ENCODE data around the gene GP1BA.

- TF ChIP-seq CTCF (IDR thresholded peaks at IDR 0.05), result no peak; the same call in 1 of the 2 replicates
- no peak for TF ChIP-seq REST (IDR thresholded peaks at IDR 0.05; ENCODE audit: insufficient read depth in 1 of 2, low read depth in 2 of 2, low read length in 1 of 2)
- TF ChIP-seq POLR2AphosphoS5 (IDR thresholded peaks at IDR 0.05; ENCODE audit: low read depth, low read length), result no peak
These were observed 2.3 kb downstream of the GP1BA start for GRCh38 chr17:4934173-4934979.
